ENCODE results near the gene RAB3D.
"Not testable (repeated sequence)": the region's sequence is repeated elsewhere in the genome, so short reads cannot be mapped to it uniquely, and the experiment has no call there.

RAB3D gene

GRCh38 chr19:11365557-11366117 lies 26.2 kb upstream of the RAB3D start:
- FAIRE-seq = no peak

- FAIRE-seq = no peak
Observed at GRCh38 chr19:11364935-11365334, 25.5 kb upstream of the RAB3D start.

GRCh38 chr19:11364296-11364904 lies 24.9 kb upstream of the RAB3D start:
- no peak for FAIRE-seq

DNA sequence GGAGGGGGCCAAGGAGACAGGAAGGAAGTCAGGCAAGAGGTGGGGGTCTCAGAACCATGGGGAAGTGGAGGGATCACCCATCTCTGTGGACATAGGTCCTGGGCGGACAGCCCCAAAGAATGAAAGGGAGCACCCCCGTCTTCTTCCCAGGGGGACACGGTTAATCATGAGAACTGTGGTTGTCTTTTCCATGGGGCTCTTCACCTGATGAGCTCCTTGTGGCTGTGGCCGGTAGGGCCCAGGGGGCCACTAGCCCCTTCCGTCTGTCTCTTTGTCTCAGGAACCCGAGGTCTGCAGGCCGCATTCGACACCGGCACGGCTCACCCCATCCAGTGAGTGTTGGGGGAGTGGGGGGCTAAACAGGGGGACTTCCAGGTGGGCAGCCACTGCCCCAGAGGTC lies 24.4 kb upstream of the RAB3D start:
- no peak for FAIRE-seq

DNA sequence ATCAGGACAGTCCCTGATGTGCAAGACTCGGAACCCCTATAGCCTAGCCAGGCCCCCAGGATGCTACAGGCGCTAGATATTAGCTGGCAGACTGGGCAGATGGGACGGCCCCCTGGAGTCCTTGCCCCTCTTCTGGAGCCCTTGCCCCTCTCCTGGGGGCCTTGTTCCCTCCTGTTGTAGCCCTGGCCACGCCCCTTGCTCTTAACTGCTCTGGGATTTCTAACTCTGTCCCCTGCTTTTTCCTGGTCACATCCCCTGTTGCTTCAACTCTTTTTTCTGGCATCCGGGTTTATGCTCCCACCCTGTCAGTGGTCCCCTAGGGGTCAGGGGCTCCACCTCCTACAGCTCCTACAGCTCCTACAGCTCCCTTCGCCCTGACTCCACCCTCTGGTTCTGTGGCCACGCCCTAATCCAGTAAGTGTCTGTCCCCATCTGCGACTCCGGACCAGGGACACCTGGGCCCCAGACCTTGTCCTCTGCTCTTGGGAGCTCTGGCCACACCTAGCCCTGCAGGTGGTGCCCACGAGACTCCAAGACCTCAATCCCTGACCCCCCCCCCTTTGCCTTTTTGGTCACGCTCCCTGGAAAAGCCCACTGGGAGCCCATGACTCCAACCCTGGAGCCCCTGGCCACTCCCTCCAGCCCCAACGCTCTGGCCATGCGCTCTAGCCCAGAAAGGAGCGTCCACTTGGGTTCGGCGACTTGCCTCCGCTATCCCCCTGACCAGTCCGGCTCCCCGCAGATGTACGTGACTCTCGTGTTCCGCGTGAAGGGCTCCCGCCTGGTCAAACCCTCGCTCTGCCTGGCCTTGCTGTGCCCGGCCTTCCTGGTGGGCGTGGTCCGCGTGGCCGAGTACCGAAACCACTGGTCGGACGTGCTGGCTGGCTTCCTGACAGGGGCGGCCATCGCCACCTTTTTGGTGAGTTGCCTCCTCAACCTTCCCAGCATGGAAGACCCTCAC lies 22.6 kb upstream of the RAB3D start:
- FAIRE-seq = no peak

GRCh38 chr19:11361037-11361770 lies 21.7 kb upstream of the RAB3D start:
- FAIRE-seq = no peak

GRCh38 chr19:11359421-11359820 lies 20.0 kb upstream of the RAB3D start:
- no peak for FAIRE-seq

GRCh38 chr19:11356676-11357550 lies 17.5 kb upstream of the RAB3D start:
- no peak for FAIRE-seq

GRCh38 chr19:11356074-11356397 lies 16.6 kb upstream of the RAB3D start:
- FAIRE-seq = no peak

DNA sequence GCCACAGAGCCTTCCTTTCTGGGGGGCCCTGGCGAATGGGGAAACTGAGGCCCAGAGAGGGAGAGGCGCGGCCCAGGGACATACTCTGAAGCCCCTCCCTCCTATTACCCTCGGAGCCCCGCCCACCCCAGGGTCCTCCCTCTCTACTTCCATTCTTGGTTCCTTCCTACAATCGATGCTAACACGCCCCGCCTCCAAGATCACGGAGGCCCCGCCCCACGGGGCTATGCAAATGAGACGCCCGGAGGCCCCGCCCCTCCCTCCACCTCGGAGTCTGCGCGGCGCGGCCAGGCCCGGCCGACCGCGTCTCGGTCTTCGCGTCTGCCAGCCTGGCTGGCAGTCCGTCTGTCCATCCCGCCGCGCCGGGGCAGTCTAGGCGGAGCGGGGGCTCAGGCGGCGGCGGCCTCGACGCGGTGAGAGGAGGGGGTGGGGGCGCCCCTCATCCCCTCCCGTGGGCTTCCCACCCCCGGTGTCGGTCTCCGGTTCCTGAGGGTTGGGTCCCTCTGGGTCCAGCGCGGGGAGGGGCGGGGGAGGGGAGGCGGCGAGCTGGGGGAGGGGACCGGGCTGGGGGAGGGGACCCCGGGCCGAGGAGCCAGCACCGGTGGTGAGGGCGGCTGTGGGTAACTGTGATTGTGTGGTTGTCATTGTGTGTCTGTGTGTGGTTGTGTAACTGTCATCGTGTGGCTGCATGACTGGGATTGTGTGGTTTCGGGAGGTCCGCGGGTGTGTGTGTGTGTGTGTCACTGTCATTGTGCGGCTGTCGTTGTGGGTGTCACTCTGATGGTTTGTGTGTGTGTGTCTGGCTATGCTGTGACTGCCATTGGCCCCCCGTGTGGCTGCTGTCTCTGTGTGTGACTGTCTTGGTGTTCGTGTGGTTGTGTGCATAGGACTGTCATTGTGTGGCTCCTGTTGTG lies 16.0 kb upstream of the RAB3D start, which contains the start of gene PLPPR2:
Gene PLPPR2 (plus strand): TSS at position 273 of the 914 bp plus-strand sequence. CDS start 2,242 bp downstream, outside the sequence.
- FAIRE-seq = peak; percentile 80

- not testable (repeated sequence) for FAIRE-seq
Observed at GRCh38 chr19:11354102-11354501, 14.6 kb upstream of the RAB3D start.

DNA sequence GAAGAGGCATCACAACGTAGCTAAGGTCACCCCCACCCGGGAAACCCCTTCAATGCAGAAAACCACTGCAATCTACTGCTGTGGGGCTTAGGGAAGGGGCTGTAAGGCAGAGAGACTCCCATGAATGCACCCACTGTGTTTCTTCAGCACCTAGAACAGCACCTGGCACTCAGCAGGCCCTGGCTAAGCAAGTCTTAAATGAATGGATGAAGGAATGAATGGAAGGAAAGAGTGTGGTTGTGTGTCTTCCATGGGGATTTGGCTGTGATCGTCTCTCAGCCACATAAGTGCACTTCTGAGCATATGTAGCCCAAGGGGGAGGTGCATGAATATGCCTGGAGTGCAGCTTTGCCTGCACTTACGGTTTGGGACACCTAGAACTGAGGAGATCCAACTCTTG lies 9.7 kb upstream of the RAB3D start:
- no peak for FAIRE-seq

DNA sequence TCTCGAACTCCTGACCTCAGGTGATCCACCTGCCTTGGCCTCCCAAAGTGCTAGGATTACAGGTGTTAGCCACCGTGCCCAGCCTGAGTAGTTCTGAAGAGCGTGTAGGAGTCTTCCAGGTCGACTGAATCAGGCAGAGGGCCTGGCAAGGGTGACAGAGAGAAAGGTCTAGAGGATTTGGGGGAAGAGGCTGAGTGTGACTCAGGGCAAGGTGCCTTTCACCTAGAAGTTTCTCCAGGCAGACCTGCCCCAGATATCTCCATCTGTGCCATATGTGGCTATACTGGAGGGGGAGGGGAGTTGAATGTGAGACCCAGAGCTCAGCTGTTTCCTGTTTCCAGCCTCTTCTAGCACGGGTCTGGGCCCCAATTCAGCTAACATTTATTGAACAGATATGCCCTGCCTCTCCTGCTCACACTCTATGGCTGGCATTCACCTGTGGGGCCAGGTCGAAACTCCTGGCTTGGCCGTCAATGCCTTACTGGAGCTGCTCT lies 8.1 kb upstream of the RAB3D start:
- no peak for FAIRE-seq

DNA sequence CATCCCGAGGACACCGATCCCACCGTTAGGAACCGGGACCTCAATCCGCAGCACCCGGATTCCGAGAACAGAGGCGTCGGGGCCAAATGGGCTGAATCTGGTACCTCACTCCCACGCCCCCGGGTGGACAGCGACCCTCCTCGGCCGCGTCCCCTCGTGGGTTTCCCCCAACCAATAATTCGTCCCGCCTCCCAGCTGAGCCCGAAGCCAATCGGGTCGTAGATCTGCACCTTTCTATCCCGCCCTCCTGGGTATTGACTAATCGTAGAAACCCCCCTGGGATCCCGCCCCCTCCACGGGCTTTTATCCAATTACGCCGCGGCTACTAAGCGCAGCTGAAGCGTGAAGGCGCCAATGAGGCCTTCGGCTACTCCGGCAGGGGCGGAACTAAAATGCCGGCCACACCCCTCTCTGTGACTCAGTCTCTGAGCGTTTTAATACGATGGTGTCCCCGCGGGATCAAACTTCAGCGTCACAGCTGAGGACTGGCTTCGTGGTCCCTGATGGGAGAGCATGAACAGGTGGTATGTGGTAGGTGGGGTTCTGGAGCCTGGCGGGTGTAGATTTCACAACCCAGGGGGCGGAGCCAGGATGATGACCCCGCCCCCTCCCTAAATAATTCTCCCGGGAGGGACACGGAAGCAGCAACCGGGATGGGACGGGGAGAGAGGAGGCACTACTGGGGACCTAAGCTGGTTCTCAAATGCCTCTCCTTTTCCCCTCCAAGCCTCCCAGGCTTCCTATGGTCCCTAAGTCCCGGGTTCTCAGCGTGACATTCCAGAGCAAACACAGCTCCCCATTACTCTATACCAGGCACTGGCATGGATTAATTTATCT lies 6.9 kb upstream of the RAB3D start, which contains the start of the genes CCDC159 and TMEM205:
Gene CCDC159 (plus strand): TSS at position 416 of the 837 bp plus-strand sequence. CDS start 88 bp downstream, at position 504.
Gene TMEM205 (minus strand): TSS at position 165 of the 837 bp plus-strand sequence. CDS start 649 bp downstream, outside the sequence.
- peak; percentile 100 for FAIRE-seq

DNA sequence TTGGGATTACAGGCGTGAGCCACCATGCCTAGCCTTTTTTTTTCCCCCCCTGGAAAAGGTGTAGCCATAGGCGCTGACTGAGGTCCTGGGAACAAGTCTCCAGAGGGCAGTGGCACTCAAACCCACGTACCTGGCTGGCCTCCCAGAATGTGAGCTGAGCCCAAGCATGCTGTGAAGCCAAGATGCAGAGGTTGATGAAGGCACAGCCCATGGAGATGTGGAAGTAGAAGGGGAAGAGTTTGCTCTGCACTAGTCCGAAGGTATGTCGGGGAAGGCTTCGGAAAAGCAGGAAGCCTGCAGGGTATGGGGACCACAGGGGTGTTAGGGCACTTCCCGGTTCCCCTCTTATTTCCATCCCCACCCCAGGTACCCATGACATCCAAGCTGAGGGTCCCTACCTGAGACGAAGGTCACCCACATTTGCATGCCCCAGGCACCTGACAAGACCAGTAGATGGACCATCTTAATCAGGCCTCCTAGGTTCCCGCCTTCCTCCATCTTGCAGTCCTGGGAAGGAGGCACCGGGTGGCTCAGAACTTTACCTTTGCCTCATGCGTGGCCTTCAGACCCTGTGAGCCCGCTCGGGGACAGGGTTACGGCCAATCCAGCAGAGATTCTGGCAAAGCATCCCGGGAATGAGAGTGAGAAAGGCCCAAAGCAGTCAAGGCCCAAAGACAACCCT lies 5.8 kb upstream of the RAB3D start:
- no peak for FAIRE-seq

DNA sequence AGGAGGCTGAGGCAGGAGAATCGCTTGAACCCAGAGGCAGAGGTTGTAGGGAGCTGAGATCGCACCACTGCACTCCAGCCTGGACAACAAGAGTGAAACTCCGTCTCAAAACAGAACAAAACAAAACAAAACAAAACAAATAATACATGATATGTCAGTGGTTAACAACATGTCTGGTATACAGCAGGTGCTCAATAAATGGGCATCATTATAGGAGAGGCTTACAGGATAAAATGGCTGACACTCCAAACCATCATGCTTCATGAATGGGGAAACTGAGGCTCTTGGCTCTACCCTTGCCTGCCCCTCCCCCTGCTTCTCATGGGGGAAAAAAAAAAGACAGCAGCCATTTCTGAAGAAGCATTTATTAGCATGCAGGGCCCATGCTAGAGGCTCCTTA lies 3.0 kb upstream of the RAB3D start:
- FAIRE-seq = no peak

- not testable (repeated sequence) for FAIRE-seq
Observed at GRCh38 chr19:11340099-11340467, 626 bp upstream of the RAB3D start.

DNA sequence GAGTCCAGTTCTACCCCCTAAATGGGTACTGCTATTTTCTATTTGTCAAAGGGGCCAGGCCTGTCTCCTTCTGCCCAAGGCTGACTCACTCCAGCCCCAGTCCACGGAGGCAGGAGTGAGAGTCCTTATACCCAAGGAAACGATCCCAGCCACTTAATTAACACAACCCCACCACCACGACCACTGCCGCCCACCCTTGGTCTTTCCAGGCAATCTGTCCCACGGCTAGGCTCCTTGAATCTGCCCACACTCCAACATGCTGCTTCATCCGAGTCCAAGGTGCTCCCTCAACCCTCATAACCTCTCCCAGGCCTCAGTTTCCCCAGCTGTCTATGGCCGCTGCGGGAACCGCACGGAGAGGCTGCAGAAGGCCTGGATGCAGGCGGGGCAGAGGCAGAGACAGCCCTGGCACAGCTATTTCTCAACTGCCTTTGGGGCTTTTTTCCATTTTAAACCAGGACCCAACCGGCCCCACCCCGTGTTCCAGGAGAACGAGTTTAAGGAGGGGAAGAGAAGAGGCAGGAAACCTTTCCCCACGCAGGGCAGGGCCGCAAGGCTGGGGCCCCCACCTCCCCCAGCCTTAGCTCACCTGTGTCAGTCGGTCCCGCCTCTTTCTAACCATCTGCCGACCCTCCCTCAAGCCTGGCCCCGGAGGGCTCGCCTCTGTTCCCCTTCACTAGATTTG lies 746 bp downstream of the RAB3D start:
- no peak for FAIRE-seq

Measured in G401.6 (cell line).